Measurements from ENCODE around the gene OXT. TPM values are rescaled to one million over a fixed set of nuclear protein-coding genes. Genes with fewer than 3 reads are reported as not detected.
A peak's percentile ranks its signal among the peaks of the same experiment; 100 is the strongest.

Gene OXT
- total RNA-seq, 2 donors from 2014 or later, result not detected

DNA sequence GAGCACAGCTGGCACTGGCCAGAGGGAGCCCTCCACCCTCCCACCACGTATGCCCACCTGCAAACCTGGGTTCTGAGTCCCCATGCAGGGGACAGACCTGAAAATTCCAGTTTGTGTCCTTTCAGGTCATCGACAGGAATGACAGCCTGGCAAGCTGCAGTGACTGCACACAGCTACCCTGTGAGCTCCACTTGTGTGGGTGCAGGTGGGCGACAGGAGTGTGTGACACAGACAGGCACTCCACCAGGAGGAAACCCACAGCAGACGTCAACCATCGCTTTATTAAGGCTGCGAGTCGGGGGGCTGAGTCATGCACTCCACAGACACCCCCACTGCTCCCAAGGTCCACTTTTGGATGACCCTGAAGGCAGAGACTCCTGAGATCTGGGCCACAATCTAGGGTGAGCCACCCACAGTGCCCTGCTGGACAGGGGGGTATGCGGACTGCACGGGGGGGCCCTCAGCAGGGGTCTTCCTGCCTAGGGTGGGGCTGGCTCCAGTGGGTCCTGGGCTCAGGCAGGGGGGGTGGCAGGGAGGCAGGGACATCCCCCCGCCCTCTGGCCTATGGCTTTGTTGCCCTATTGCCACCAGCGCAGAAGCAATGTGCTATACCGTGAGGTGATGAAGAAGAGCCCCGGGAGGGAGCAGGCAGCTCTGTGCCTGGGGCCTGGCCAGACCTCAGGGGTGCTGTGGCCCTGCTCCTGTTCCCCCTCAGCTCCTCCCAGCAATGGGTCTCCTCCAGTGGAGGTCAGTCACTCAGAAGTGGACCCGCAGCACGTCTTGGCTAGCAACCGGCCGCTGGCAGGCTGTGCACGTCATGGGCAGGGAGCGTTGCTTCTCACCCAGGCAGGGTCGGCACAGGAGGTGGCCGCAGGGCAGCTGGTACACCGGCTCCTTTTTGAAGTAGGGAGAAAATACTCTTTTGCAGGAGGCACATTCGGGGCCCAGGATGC is 38.2 kb downstream of the OXT start:
- H3K36me3 ChIP-seq, result peaks cover 11% of the 10 kb centered on the region
- H3K27me3 ChIP-seq, result no peaks in the 10 kb centered on the region

DNA sequence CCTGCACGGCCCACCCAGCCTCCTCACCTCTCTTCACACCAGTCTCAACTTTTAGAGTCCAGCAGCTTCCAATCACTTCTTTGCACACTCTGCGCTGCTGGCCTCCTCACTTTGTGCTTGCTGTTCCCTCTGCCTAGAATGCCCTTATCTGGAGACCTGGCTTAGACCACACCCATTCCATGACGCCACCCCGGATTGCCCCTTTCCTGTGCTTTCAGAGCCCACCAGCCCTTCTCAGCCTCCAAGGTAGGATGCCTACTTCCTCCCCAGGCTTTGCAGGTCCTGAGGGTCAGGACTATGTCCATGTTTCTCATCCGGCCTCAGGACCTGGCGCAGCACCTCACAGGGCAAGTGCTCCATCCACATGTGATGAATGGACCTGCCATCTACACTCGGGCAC is 40.1 kb downstream of the OXT start:
- no peak for DNase-seq (ENCODE audit: low spot score)
- H3K27ac ChIP-seq, result no peak overlapping the region
- H3K4me3 ChIP-seq, result no peak overlapping the region
- no peaks in the 10 kb centered on the region for H3K9me3 ChIP-seq
- H3K4me1 ChIP-seq, result no peaks in the 10 kb centered on the region
- TF ChIP-seq, protein P1, sequence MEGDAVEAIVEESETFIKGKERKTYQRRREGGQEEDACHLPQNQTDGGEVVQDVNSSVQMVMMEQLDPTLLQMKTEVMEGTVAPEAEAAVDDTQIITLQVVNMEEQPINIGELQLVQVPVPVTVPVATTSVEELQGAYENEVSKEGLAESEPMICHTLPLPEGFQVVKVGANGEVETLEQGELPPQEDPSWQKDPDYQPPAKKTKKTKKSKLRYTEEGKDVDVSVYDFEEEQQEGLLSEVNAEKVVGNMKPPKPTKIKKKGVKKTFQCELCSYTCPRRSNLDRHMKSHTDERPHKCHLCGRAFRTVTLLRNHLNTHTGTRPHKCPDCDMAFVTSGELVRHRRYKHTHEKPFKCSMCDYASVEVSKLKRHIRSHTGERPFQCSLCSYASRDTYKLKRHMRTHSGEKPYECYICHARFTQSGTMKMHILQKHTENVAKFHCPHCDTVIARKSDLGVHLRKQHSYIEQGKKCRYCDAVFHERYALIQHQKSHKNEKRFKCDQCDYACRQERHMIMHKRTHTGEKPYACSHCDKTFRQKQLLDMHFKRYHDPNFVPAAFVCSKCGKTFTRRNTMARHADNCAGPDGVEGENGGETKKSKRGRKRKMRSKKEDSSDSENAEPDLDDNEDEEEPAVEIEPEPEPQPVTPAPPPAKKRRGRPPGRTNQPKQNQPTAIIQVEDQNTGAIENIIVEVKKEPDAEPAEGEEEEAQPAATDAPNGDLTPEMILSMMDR (IDR thresholded peaks at IDR 0.05), result no peak
- H3K27me3 ChIP-seq, result no peaks in the 10 kb centered on the region
- peaks cover 11% of the 10 kb centered on the region for H3K36me3 ChIP-seq

More for the DNA sequence above, 38.2 kb downstream of the OXT start:
- TF ChIP-seq, protein P1 (IDR thresholded peaks at IDR 0.05), result no peak
- DNase-seq (ENCODE audit: low spot score), result no peak
- Histone ChIP-seq H3K4me3 (no peak overlapping the region), H3K27ac (no peak overlapping the region), H3K9me3 (no peaks in the 10 kb centered on the region), H3K4me1 (no peaks in the 10 kb centered on the region)

DNA sequence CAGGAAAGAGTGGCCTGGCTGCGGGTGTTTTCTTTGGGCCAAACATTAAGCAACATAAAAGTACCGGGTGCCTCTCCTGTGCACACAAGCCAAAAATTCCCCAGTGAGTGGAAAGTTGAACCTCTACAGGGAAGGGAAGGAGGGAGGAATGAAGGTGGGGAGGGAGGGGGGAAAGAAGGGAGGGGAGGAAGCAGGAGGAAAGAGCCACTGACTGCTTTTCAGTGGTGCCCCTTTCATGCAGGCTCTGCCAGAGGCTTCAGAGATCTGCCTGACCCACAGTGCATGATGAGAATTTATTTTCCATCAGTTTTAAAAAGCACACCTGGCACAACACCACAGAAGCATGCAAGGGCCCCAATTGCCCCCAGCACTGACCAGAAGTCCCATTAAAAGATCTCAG is 40.6 kb downstream of the OXT start:
- no peak for DNase-seq (ENCODE audit: low spot score)
- Histone ChIP-seq H3K27ac (no peak overlapping the region), H3K9me3 (no peaks in the 10 kb centered on the region), H3K27me3 (no peaks in the 10 kb centered on the region), H3K4me3 (no peak overlapping the region), H3K4me1 (no peaks in the 10 kb centered on the region), H3K36me3 (peaks cover 11% of the 10 kb centered on the region)
- TF ChIP-seq, protein P1 (IDR thresholded peaks at IDR 0.05), result no peak

DNA sequence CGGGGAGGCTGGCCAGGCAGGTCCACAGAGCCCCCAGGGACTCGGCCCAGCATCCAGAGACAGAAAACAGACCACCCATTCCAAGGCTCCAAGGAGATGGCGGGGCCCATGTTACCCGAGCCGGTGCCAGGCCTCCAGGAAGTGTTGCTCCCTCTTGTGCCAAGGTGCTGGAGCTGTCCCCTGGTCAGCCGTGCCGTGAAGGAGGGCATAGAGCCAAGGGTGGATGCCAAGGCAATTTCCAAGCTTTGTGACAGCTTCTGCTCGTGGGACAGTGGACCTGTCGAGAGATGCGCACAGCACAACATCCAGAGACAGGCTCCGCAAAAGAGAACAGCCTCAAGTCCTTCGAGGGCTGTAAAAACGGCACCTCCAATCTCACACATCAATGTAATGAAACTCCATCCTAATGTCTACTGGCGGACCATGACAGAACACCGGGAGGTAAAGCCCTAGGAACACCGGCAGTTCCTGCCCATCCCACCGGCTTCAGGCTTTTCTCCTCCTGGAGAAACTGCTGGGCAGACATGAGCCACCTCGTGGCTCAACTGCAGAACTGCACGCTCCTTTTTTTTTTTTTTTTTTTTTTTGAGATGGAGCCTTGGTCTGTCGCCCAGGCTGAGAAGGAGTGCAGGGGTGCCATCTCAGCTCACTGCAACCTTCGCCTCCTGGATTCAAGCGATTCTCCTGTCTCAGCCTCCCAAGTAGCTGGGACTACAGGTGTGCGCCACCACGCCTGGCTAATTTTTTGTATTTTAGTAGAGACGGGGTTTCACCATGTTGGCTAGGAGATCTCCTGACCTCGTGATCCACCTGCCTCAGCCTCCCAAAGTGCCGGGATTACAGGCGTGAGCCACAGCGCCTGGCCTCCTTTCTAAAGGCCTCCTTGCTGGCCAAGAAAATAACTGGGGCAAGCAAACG is 44.0 kb downstream of the OXT start:
- Histone ChIP-seq H3K9me3 (no peaks in the 10 kb centered on the region), H3K4me3 (no peak overlapping the region), H3K27ac (no peak overlapping the region), H3K36me3 (no peaks in the 10 kb centered on the region), H3K27me3 (no peaks in the 10 kb centered on the region), H3K4me1 (no peaks in the 10 kb centered on the region)
- TF ChIP-seq, protein P1 (IDR thresholded peaks at IDR 0.05), result peak; percentile 75 to 86
- no peak for DNase-seq (ENCODE audit: low spot score)

DNA sequence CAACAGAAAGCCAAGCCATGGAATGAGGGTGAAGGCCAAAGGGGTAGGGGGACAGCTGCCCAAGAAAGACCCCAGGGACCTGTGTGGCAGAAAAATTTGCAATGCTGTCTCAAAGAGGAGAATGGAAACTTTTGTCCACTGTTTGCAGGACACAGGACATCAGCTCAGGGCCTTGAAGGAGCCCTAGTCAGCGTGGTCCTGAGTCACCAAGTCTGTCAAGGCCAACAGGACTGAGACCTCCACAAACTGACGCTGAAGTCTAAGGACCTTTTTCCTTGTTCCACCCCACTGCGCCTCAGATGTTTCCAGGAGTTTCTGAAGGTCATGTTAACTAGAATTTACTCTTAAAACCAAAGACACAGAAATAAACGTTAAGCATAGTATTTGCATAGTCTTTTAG is 44.9 kb downstream of the OXT start:
- Histone ChIP-seq H3K4me1 (no peaks in the 10 kb centered on the region), H3K9me3 (no peaks in the 10 kb centered on the region), H3K4me3 (no peak overlapping the region), H3K27ac (no peak overlapping the region), H3K36me3 (peaks cover 7% of the 10 kb centered on the region), H3K27me3 (no peaks in the 10 kb centered on the region)
- TF ChIP-seq, protein P1 (IDR thresholded peaks at IDR 0.05), result no peak
- DNase-seq (ENCODE audit: low spot score), result no peak

All from right atrium auricular region (tissue), 2 donors.